ENCODE results near the gene GRAMD2B. TPM values are rescaled to one million over a fixed set of nuclear protein-coding genes. Genes with fewer than 3 reads are reported as not detected.
A peak's percentile ranks its signal among the peaks of the same experiment; 100 is the strongest.

The GRAMD2B gene
- total and polyA plus RNA-seq, 3 experiments from 2014 or later: 7.0 to 10.4 (median 8.4) TPM

- H3K27me3 Mint-ChIP-seq: peaks cover 0 to 15% of the 10 kb centered on the region in 2 donors
- no peaks in the 10 kb centered on the region for H3K36me3 Mint-ChIP-seq
- no peak overlapping the region for H3K27ac Mint-ChIP-seq
- POLR2A ChIA-PET: no interaction called here
- H3K4me1 Mint-ChIP-seq: no peaks in the 10 kb centered on the region
- H3K9me3 ChIP-seq (ENCODE audit: low read length): no peaks in the 10 kb centered on the region
- H3K4me3 Mint-ChIP-seq: no peak overlapping the region
- no peaks in the 10 kb centered on the region for H3K9me3 Mint-ChIP-seq
- H3K4me1 ChIP-seq (ENCODE audit: insufficient read depth, low read length): no peaks in the 10 kb centered on the region
- CTCF ChIA-PET: no interaction called here
- H3K27me3 ChIP-seq (ENCODE audit: insufficient read depth, low read length, poor library complexity, severe bottlenecking): no peaks in the 10 kb centered on the region
- H3K36me3 ChIP-seq (ENCODE audit: insufficient read depth, low read length): no peaks in the 10 kb centered on the region
- no peak for DNase-seq
- H3K4me3 ChIP-seq (ENCODE audit: low read length): no peak overlapping the region
- peak overlapping the region; percentile 55 for H3K27ac ChIP-seq (ENCODE audit: low read depth, low read length)
Measured at GRCh38 chr5:126519637-126520592, 96.7 kb downstream of the GRAMD2B start.

- Histone ChIP-seq H3K27ac (ENCODE audit: low read depth, low read length) (no peak overlapping the region), H3K27me3 (ENCODE audit: insufficient read depth, low read length, poor library complexity, severe bottlenecking) (no peaks in the 10 kb centered on the region), H3K36me3 (ENCODE audit: insufficient read depth, low read length) (no peaks in the 10 kb centered on the region), H3K9me3 (ENCODE audit: low read length) (no peaks in the 10 kb centered on the region), H3K4me3 (ENCODE audit: low read length) (no peak overlapping the region), H3K4me1 (ENCODE audit: insufficient read depth, low read length) (no peaks in the 10 kb centered on the region)
- Mint-ChIP-seq H3K9me3 (no peaks in the 10 kb centered on the region), H3K27me3 (peaks cover 0 to 16% of the 10 kb centered on the region in 2 donors), H3K4me1 (no peaks in the 10 kb centered on the region), H3K4me3 (no peak overlapping the region), H3K27ac (no peak overlapping the region), H3K36me3 (no peaks in the 10 kb centered on the region)
- ChIA-PET POLR2A (no interaction called here), CTCF (no interaction called here)
- no peak for DNase-seq
Measured at GRCh38 chr5:126520593-126520953, 97.4 kb downstream of the GRAMD2B start.

GRCh38 chr5:126521130-126521529, 97.9 kb downstream of the GRAMD2B start:
- Histone ChIP-seq H3K9me3 (ENCODE audit: low read length) (no peaks in the 10 kb centered on the region), H3K4me1 (ENCODE audit: insufficient read depth, low read length) (no peaks in the 10 kb centered on the region), H3K4me3 (ENCODE audit: low read length) (no peak overlapping the region), H3K27ac (ENCODE audit: low read depth, low read length) (no peak overlapping the region), H3K27me3 (ENCODE audit: insufficient read depth, low read length, poor library complexity, severe bottlenecking) (no peaks in the 10 kb centered on the region), H3K36me3 (ENCODE audit: insufficient read depth, low read length) (no peaks in the 10 kb centered on the region)
- POLR2A ChIA-PET: no interaction called here
- CTCF ChIA-PET: no interaction called here
- Mint-ChIP-seq H3K27me3 (peaks cover 0 to 21% of the 10 kb centered on the region in 2 donors), H3K36me3 (no peaks in the 10 kb centered on the region), H3K4me1 (no peaks in the 10 kb centered on the region), H3K9me3 (peaks cover 0 to under 1% (median 0%) of the 10 kb centered on the region in 5 donors), H3K27ac (no peak overlapping the region), H3K4me3 (no peak overlapping the region)
- DNase-seq: no peak

GRCh38 chr5:126523818-126524510, 100.8 kb downstream of the GRAMD2B start:
- CTCF ChIA-PET: no interaction called here

GRCh38 chr5:126525630-126526245, 102.5 kb downstream of the GRAMD2B start:
- H3K4me3 Mint-ChIP-seq: no peak overlapping the region
- DNase-seq: no peak
- H3K36me3 ChIP-seq (ENCODE audit: insufficient read depth, low read length): no peaks in the 10 kb centered on the region
- ChIA-PET POLR2A (no interaction called here), CTCF (no interaction called here)
- no peaks in the 10 kb centered on the region for H3K27me3 ChIP-seq (ENCODE audit: insufficient read depth, low read length, poor library complexity, severe bottlenecking)
- no peak overlapping the region for H3K4me3 ChIP-seq (ENCODE audit: low read length)
- H3K27ac Mint-ChIP-seq: no peak overlapping the region
- H3K4me1 Mint-ChIP-seq: no peaks in the 10 kb centered on the region
- H3K4me1 ChIP-seq (ENCODE audit: insufficient read depth, low read length): no peaks in the 10 kb centered on the region
- H3K27me3 Mint-ChIP-seq: peaks cover 8 to 28% of the 10 kb centered on the region in 2 donors
- H3K9me3 ChIP-seq (ENCODE audit: low read length): no peaks in the 10 kb centered on the region
- no peaks in the 10 kb centered on the region for H3K36me3 Mint-ChIP-seq
- H3K9me3 Mint-ChIP-seq: peaks cover 0 to 4% (median 0%) of the 10 kb centered on the region in 5 donors
- H3K27ac ChIP-seq (ENCODE audit: low read depth, low read length): no peak overlapping the region

More at GRCh38 chr5:126523818-126524510, 100.8 kb downstream of the GRAMD2B start:
- Histone ChIP-seq H3K27ac (ENCODE audit: low read depth, low read length) (no peak overlapping the region), H3K4me3 (ENCODE audit: low read length) (no peak overlapping the region), H3K9me3 (ENCODE audit: low read length) (no peaks in the 10 kb centered on the region), H3K36me3 (ENCODE audit: insufficient read depth, low read length) (no peaks in the 10 kb centered on the region), H3K4me1 (ENCODE audit: insufficient read depth, low read length) (no peaks in the 10 kb centered on the region), H3K27me3 (ENCODE audit: insufficient read depth, low read length, poor library complexity, severe bottlenecking) (no peaks in the 10 kb centered on the region)
- no peak overlapping the region for H3K4me3 Mint-ChIP-seq
- H3K4me1 Mint-ChIP-seq: no peaks in the 10 kb centered on the region
- POLR2A ChIA-PET: no interaction called here
- H3K9me3 Mint-ChIP-seq: peaks cover 0 to 4% (median 0%) of the 10 kb centered on the region in 5 donors
- no peak for DNase-seq
- H3K27me3 Mint-ChIP-seq: peaks cover 6 to 31% of the 10 kb centered on the region in 2 donors
- no peak overlapping the region for H3K27ac Mint-ChIP-seq
- no peaks in the 10 kb centered on the region for H3K36me3 Mint-ChIP-seq

GRCh38 chr5:126526493-126526892, 103.3 kb downstream of the GRAMD2B start:
- Histone ChIP-seq H3K27me3 (ENCODE audit: insufficient read depth, low read length, poor library complexity, severe bottlenecking) (no peaks in the 10 kb centered on the region), H3K9me3 (ENCODE audit: low read length) (no peaks in the 10 kb centered on the region), H3K27ac (ENCODE audit: low read depth, low read length) (no peak overlapping the region), H3K4me1 (ENCODE audit: insufficient read depth, low read length) (no peaks in the 10 kb centered on the region), H3K36me3 (ENCODE audit: insufficient read depth, low read length) (no peaks in the 10 kb centered on the region), H3K4me3 (ENCODE audit: low read length) (no peak overlapping the region)
- Mint-ChIP-seq H3K9me3 (peaks cover 0 to 4% (median 0%) of the 10 kb centered on the region in 5 donors), H3K36me3 (no peaks in the 10 kb centered on the region), H3K27ac (no peak overlapping the region), H3K27me3 (peaks cover 8 to 28% of the 10 kb centered on the region in 2 donors), H3K4me1 (no peaks in the 10 kb centered on the region), H3K4me3 (no peak overlapping the region)
- no peak for DNase-seq
- ChIA-PET CTCF (no interaction called here), POLR2A (no interaction called here)

GRCh38 chr5:126527158-126527557, 103.9 kb downstream of the GRAMD2B start:
- Histone ChIP-seq H3K4me3 (ENCODE audit: low read length) (no peak overlapping the region), H3K27me3 (ENCODE audit: insufficient read depth, low read length, poor library complexity, severe bottlenecking) (no peaks in the 10 kb centered on the region), H3K9me3 (ENCODE audit: low read length) (no peaks in the 10 kb centered on the region), H3K36me3 (ENCODE audit: insufficient read depth, low read length) (no peaks in the 10 kb centered on the region), H3K27ac (ENCODE audit: low read depth, low read length) (no peak overlapping the region), H3K4me1 (ENCODE audit: insufficient read depth, low read length) (no peaks in the 10 kb centered on the region)
- ChIA-PET CTCF (no interaction called here), POLR2A (no interaction called here)
- no peak for DNase-seq
- Mint-ChIP-seq H3K27ac (no peak overlapping the region), H3K4me1 (no peaks in the 10 kb centered on the region), H3K4me3 (no peak overlapping the region), H3K36me3 (no peaks in the 10 kb centered on the region), H3K27me3 (peaks cover 8 to 28% of the 10 kb centered on the region in 2 donors), H3K9me3 (peaks cover 0 to 4% (median 0%) of the 10 kb centered on the region in 5 donors)

- H3K9me3 ChIP-seq (ENCODE audit: low read length): no peaks in the 10 kb centered on the region
- no peak overlapping the region for H3K27ac ChIP-seq (ENCODE audit: low read depth, low read length)
- Mint-ChIP-seq H3K4me1 (no peaks in the 10 kb centered on the region), H3K27ac (no peak overlapping the region), H3K36me3 (no peaks in the 10 kb centered on the region), H3K4me3 (no peak overlapping the region), H3K9me3 (peaks cover 0 to 4% (median 0%) of the 10 kb centered on the region in 5 donors), H3K27me3 (peaks cover 8 to 28% of the 10 kb centered on the region in 2 donors)
- no peaks in the 10 kb centered on the region for H3K36me3 ChIP-seq (ENCODE audit: insufficient read depth, low read length)
- no peak for DNase-seq
- H3K27me3 ChIP-seq (ENCODE audit: insufficient read depth, low read length, poor library complexity, severe bottlenecking): no peaks in the 10 kb centered on the region
- H3K4me1 ChIP-seq (ENCODE audit: insufficient read depth, low read length): no peaks in the 10 kb centered on the region
- POLR2A ChIA-PET: no interaction called here
- no peak overlapping the region for H3K4me3 ChIP-seq (ENCODE audit: low read length)
- CTCF ChIA-PET: interaction anchor here (0.8 to 1.2 kb wide), 3 partner anchors 11 to 190 kb away, joined by 3 to 5 read pairs (median 4); no protein-coding TSS in a partner anchor
Measured at GRCh38 chr5:126527892-126528291, 104.7 kb downstream of the GRAMD2B start.
